ENCODE data around the gene LRRC4B.

The LRRC4B gene

DNA sequence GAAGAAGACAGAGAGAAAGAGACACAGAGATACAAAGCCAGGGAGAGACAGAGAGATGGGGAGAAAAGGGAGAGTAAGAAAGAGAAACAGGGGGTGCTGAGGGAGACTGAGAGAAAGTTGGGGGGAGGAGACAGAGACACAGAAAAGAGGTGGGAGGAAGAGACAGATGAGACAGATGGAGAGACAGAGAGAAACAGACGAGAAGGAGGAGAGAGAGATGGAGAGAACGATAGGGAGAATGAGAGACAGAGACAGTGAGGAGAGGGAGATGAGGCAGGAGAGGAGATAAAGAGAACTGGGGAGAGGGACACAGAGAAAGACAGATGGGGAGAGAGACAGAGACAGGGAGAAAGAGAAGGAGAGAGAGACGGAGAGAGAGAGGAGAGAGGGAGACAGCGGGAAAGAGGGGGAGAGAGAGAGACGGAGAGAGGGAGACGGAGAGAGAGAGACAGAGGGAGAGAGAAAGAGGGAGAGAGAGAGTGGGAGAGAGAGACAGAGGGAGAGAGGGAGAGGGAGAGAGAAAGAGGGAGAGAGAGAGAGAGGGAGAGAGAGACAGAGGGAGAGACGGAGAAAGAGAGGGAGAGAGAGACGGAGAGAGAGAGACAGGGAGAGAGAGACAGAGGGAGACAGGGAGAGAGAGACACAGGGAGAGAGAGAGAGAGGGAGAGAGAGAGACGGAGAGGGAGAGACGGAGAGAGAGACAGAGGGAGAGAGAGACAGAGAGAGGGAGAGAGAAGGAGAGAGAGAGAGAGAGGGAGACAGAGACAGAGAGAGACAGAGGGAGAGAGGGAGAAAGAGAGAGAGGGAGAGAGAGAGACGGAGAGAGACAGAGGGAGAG is 69.8 kb downstream of the LRRC4B start:
- in situ Hi-C loops (cut with HindIII; ENCODE audit: low sequenced_read_pairs) = no loop called here
- TF ChIP-seq, protein P1, sequence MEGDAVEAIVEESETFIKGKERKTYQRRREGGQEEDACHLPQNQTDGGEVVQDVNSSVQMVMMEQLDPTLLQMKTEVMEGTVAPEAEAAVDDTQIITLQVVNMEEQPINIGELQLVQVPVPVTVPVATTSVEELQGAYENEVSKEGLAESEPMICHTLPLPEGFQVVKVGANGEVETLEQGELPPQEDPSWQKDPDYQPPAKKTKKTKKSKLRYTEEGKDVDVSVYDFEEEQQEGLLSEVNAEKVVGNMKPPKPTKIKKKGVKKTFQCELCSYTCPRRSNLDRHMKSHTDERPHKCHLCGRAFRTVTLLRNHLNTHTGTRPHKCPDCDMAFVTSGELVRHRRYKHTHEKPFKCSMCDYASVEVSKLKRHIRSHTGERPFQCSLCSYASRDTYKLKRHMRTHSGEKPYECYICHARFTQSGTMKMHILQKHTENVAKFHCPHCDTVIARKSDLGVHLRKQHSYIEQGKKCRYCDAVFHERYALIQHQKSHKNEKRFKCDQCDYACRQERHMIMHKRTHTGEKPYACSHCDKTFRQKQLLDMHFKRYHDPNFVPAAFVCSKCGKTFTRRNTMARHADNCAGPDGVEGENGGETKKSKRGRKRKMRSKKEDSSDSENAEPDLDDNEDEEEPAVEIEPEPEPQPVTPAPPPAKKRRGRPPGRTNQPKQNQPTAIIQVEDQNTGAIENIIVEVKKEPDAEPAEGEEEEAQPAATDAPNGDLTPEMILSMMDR (IDR thresholded peaks at IDR 0.05; ENCODE audit: low read depth, low read length, missing control alignments) = no peak
- no peak for DNase-seq (ENCODE audit: low read depth)
- no peak overlapping the region for H3K4me3 ChIP-seq (ENCODE audit: low read depth, low read length)

DNA sequence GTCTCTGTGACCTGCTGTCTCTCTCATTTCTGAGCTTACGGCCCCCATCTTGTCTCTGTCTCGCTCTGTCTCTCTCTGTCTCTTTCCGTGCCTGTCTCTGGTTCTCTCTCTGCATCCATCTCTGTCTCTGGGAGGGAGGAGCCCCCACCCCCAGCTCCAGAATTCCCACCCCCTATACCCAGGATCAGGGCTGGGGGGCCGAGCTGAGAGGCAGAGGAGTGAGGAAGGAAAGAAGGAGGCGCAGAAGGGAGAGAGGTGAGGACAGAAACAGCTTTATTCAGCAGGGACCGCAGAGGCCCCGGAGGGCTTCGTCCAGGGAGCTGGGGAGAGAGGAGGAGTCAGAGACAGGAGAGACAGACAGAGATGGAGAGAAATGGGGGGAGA is 71.2 kb downstream of the LRRC4B start:
- H3K4me3 ChIP-seq (ENCODE audit: low read depth, low read length) = no peak overlapping the region
- TF ChIP-seq, protein P1 (IDR thresholded peaks at IDR 0.05; ENCODE audit: low read depth, low read length, missing control alignments) = no peak
- no peak for DNase-seq (ENCODE audit: low read depth)
- in situ Hi-C loops (cut with HindIII; ENCODE audit: low sequenced_read_pairs) = no loop called here

DNA sequence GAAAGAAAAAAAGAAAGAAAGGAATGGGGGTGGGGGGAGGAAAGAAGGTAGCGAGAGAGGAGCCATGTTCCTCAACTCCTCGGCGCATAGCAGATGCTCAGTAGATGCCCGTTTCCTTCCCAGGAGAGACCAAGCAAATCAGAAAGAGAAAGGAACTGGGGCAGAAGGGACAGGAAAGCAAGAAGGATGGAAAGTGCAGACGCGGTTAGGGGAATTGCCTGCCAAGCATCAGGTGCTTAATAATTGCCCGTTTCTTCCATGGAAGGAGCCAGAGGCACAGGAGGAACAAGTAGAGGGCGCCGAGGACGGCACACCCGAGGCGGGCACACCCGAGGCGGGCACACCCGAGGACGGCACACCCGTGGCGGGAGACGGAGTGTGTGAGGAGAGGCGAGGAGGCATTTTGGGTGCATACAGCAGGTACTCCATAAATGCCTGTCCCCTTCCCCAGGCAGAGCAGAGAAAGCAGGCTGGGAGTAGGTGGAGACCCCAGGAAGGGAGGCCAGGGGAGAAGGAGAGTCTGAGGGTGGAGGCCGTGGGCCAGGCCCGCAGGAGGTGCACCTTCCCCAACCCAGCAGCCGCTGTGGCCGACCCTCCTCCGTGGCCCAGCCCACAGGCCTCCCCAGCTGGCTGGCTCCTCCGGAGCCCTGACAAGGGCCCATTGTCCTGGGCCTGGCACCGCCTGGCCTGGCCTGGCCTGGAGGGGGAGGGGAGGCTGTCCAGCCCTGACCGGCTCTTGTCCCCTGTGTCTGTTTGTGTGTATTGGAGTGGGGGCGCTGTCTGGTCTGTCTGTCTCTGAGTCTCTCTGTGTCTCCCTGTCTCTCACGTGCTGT is 71.8 kb downstream of the LRRC4B start:
- TF ChIP-seq, protein P1 (IDR thresholded peaks at IDR 0.05; ENCODE audit: low read depth, low read length, missing control alignments) = no peak
- H3K4me3 ChIP-seq (ENCODE audit: low read depth, low read length) = no peak overlapping the region
- in situ Hi-C loops (cut with HindIII; ENCODE audit: low sequenced_read_pairs) = no loop called here
- DNase-seq (ENCODE audit: low read depth) = no peak

DNA sequence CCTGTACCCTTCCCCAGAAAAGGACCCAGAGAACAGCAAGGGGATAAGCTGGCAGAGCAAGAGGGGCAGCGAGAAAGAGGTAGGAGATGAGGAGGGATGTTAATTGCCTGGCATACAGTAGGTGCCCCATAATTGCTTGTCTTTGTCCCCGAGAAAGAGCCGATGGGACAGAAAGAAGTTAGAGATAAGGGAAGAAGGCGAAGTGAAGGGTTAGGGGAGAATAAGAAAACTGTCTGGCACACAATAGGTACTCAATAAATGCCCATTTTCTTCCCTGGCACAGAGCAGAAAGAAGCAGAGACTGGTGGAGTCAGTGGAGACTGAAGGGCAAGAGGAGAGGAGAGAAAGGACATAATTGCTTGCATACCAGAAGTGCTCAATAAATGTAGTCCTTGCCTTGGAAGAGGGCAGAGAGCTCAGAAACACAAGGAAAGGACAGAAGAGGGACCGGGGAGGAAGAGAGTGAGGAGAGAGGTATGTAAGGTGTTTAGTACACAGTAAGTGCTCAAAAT is 73.2 kb downstream of the LRRC4B start:
- H3K4me3 ChIP-seq (ENCODE audit: low read depth, low read length) = no peak overlapping the region
- no peak for DNase-seq (ENCODE audit: low read depth)
- in situ Hi-C loops (cut with HindIII; ENCODE audit: low sequenced_read_pairs) = no loop called here
- TF ChIP-seq, protein P1 (IDR thresholded peaks at IDR 0.05; ENCODE audit: low read depth, low read length, missing control alignments) = no peak

DNA sequence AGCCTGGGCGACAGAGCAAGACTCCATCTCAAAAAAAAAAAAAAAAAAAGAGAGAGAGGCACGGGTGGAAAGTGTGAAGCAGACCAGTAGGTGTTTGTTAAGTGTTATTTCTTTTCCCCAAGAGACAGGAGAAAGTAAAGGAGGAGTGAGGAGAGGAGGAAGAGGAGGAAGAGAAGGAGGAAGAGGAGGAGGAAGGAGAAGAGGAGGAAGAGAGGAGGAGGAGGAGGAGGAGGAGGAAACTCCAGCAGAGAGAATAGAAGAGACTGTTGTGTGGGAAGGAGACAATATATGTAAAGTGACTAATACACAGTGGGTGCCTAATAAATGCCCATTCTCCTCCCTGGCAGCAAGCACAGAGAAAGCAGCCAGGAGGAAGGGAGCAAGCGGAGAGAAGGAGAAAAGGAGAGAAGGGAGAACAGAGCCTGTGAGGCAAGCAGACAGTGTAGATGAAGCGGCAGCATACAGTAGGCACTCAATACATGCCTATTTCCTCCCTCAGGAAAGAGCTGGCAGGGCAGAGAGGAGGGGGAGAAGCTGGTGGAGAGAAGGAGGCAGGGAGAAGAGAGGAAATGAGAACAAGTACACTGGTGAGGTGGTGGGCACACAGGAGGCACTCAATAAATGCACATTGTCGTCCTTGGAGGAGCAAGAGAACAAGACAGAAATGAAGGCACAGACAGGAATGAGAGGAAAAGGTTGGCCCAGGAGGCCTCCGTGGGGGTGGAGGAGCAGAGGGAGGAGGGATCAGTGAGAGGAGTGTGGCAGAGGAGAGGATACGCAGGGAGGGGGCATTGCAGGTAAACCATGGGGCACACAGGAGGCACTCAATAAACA is 73.8 kb downstream of the LRRC4B start:
- H3K4me3 ChIP-seq (ENCODE audit: low read depth, low read length) = no peak overlapping the region
- DNase-seq (ENCODE audit: low read depth) = no peak
- TF ChIP-seq, protein P1 (IDR thresholded peaks at IDR 0.05; ENCODE audit: low read depth, low read length, missing control alignments) = no peak
- in situ Hi-C loops (cut with HindIII; ENCODE audit: low sequenced_read_pairs) = no loop called here

DNA sequence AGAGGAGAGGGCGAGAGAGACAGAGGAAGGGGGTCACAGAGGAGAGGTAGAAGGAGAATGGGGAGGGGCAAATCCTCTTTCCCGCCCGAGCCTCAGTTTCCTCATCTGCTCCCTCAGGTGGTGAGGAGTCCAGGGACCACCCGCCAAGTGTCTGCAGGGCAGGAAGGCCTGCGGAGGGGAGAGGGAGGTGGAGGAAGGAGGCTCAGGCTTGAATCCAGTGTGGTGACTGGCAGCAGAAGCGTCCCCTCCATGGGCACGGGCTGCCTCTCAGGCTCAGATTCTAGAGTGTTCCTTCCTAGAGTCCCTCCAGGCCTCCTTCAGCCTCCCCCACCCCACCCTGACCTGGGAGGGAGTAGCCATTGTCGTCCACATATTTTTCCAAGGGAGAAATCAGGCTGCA is 75.1 kb downstream of the LRRC4B start:
- TF ChIP-seq, protein P1 (IDR thresholded peaks at IDR 0.05; ENCODE audit: low read depth, low read length, missing control alignments) = no peak
- in situ Hi-C loops (cut with HindIII; ENCODE audit: low sequenced_read_pairs) = no loop called here
- no peak overlapping the region for H3K4me3 ChIP-seq (ENCODE audit: low read depth, low read length)
- DNase-seq (ENCODE audit: low read depth) = no peak
